A549 (cell line): ENCODE results near the gene ABCC4. TPM values are rescaled to one million over a fixed set of nuclear protein-coding genes. Genes with fewer than 3 reads are reported as not detected.

Experiments
- ATAC-seq, 2 experiments: fragments of 200-7000 bp in 1 of 2; fragments of >200 bp in 1 of 2; cut with Nextera tagmentation in 1 of 2; cut with Tn5 transposase in 1 of 2; 3 replicates each; pipeline versions ENCODE4 v1.8.0 to v1.9.1; 2018 to 2020; ENCODE audit warnings: mild to moderate bottlenecking in 1 of 2, moderate library complexity in 1 of 2
- CTCF ChIA-PET: fragments of 300-600 bp; sonication (Branson Sonifier 250); formaldehyde crosslinking; extraction: SDS; loops from one replicate; lab custom pipeline; 2021; ENCODE audit warnings: antibody characterized with exemption, inconsistent platforms; lab: Yijun Ruan, JAX
- POLR2A ChIA-PET: fragments of 350-600 bp; formaldehyde crosslinking; extraction: SDS; loops from one replicate; lab custom pipeline; 2021; ENCODE audit warnings: antibody characterized with exemption, inconsistent platforms; lab: Yijun Ruan, JAX
- DNase-seq, 2 experiments: peaks; one replicate each; pipeline versions ENCODE4 v3.0.0 to v3.0.0-alpha.2; 2011 to 2016; ENCODE audit warnings: low read depth in 1 of 2, low spot score in 1 of 2
- FAIRE-seq: peaks from 2 replicates; lab custom pipeline; 2011; peaks lifted over from hg19 to GRCh38; lab: Jason Lieb, UNC
- H3K27ac ChIP-seq, 2 experiments: fragments of >200 bp; sonication (Bioruptor Twin); formaldehyde crosslinking; 3 replicates each; pipeline ENCODE4 v1.5.1; 2016 to 2017
- H3K4me1 ChIP-seq: fragments of >200 bp; sonication (Bioruptor Twin); formaldehyde crosslinking; 3 replicates; pipeline ENCODE4 v1.6.1; 2016
- H3K4me2 ChIP-seq: fragments of >200 bp; sonication (Bioruptor Twin); formaldehyde crosslinking; 3 replicates; pipeline ENCODE4 v1.6.1; 2016
- H3K4me3 ChIP-seq: fragments of >200 bp; sonication (Bioruptor Twin); formaldehyde crosslinking; 3 replicates; pipeline ENCODE4 v1.5.1; 2016
- H3K9me3 ChIP-seq: fragments of >200 bp; sonication (Bioruptor Twin); formaldehyde crosslinking; 3 replicates; pipeline ENCODE4 v1.6.1; 2016
- BCL3 ChIP-seq: fragments of >200 bp; sonication (Bioruptor Twin); formaldehyde crosslinking; IDR thresholded peaks from 3 replicates; pipeline ENCODE4 v1.6.1; 2016
- CEBPB ChIP-seq, 2 experiments: fragments of >200 bp in 1 of 2; sonication (Bioruptor Twin) in 1 of 2; formaldehyde crosslinking in 1 of 2; IDR thresholded peaks; 2 replicates each; pipeline ENCODE4 v1.6.1; 2012 to 2016
- CTCF ChIP-seq: fragments of >200 bp; sonication (Bioruptor Twin); formaldehyde crosslinking; IDR thresholded peaks from 3 replicates; pipeline ENCODE4 v1.5.1; 2016
- FOSL2 ChIP-seq, 2 experiments: fragments of 450-650 bp in 1 of 2; fragments of >200 bp in 1 of 2; sonication (Bioruptor Twin) in 1 of 2; formaldehyde crosslinking; IDR thresholded peaks; 2 replicates each; pipeline versions ENCODE4 v1.5.0 to v1.6.1; 2016 to 2020; ENCODE audit warnings: mild to moderate bottlenecking in 1 of 2, moderate library complexity in 1 of 2
- GATA3 ChIP-seq: IDR thresholded peaks from 2 replicates; pipeline ENCODE4 v1.6.1; 2012; ENCODE audit warnings: borderline replicate concordance
- HDAC2 ChIP-seq: fragments of 200-600 bp; sonication (generic); IDR thresholded peaks from 2 replicates; pipeline ENCODE4 v1.6.1; 2016
- HES2 ChIP-seq: fragments of >200 bp; sonication (Bioruptor Twin); formaldehyde crosslinking; IDR thresholded peaks from 2 replicates; pipeline ENCODE4 v1.6.1; 2016
- HMGXB4 ChIP-seq: fragments of 250-450 bp; sonication (Bioruptor Pico); IDR thresholded peaks from 2 replicates; pipeline ENCODE4 v1.5.0; 2021; ENCODE audit warnings: mild to moderate bottlenecking, moderate library complexity, borderline replicate concordance
- MAZ ChIP-seq: fragments of 150-350 bp; IDR thresholded peaks from 2 replicates; pipeline ENCODE4 v1.6.1; 2014; ENCODE audit warnings: antibody characterized with exemption, low read depth, low read length, borderline replicate concordance
- NPAS2 ChIP-seq: fragments of 250-450 bp; sonication (Bioruptor Pico); IDR thresholded peaks from 2 replicates; pipeline ENCODE4 v1.8.0; 2022; ENCODE audit warnings: mild to moderate bottlenecking, moderate library complexity, borderline replicate concordance
- NR3C1 ChIP-seq: fragments of >200 bp; sonication (Bioruptor Twin); formaldehyde crosslinking; IDR thresholded peaks from 3 replicates; pipeline ENCODE4 v1.6.1; 2017
- TFCP2L1 ChIP-seq: fragments of 250-450 bp; sonication (Bioruptor Pico); IDR thresholded peaks from 2 replicates; pipeline ENCODE4 v1.5.0; 2021; ENCODE audit warnings: mild to moderate bottlenecking
- USF2 ChIP-seq: fragments of 450-650 bp; IDR thresholded peaks from 2 replicates; pipeline ENCODE4 v1.6.1; 2014; ENCODE audit warnings: antibody characterized with exemption
- WGBS: methylation state at CpG from one replicate; pipeline ENCODE4 v1.1.6; 2017; ENCODE audit errors: missing lambda C conversion rate; 5-methylcytosine and 5-hydroxymethylcytosine counted together
- polyA plus RNA-seq, 4 experiments: library from polyadenylated mRNA; depleted of rRNA in 3 of 4; stranded (reverse); fragments of >200 nt; fragmentation: RNase III in 1 of 4; extraction: RNeasy Plus Mini Kit Qiagen cat#74134 plus additional on column Dnase treatment in 1 of 4; gene quantifications; 2 replicates in 3 of 4; 3 replicates in 1 of 4; pipeline ENCODE4 v1.2.3, GENCODE V29; 2011 to 2017

ABCC4 gene
- polyA plus RNA-seq, 2 of the 4 experiments (the other 2 are of a cell fraction): 23.5 to 56.2 TPM

- H3K9me3 ChIP-seq: no peaks in the 10 kb centered on the region
- ChIA-PET POLR2A (interaction anchor here (1.6 kb wide), 1 partner anchor 187 kb away, joined by 6 read pairs; no protein-coding TSS in a partner anchor), CTCF (interaction anchor here (0.6 to 4.8 kb wide), 18 partner anchors 10 to 536 kb away, joined by 3 to 31 read pairs (median 6); no protein-coding TSS in a partner anchor)
- ATAC-seq: no peak
- FAIRE-seq: no peak
- H3K4me1 ChIP-seq: peaks cover 65% of the 10 kb centered on the region
- peak in 1 of 2 experiments; percentile 30 for DNase-seq
- peak overlapping the region; percentile 51 to 73 for H3K27ac ChIP-seq
- TF ChIP-seq HES2 (no peak), CEBPB (IDR thresholded peaks at IDR 0.05) (peak in 1 of 2 experiments; percentile 49; a peak in 1 of 4 replicates), HDAC2 (no peak), TFCP2L1 (CRISPR knock-in tag) (no peak)
- TF ChIP-seq, all 56 proteins: peak for 1
- Histone ChIP-seq H3K4me2 (peak overlapping the region; percentile 43; the same call in 2 of the 3 replicates), H3K4me3 (no peak overlapping the region)
- 74% methylated on average over 4 of the region's 4 CpGs for WGBS
Observed at GRCh38 chr13:95155093-95155492, 146.2 kb downstream of the ABCC4 start.

- FAIRE-seq: no peak
- H3K4me2 ChIP-seq: peak overlapping the region; percentile 43
- peaks cover 65% of the 10 kb centered on the region for H3K4me1 ChIP-seq
- ATAC-seq: peak in 1 of 2 experiments; percentile 31; a peak in 2 of 6 replicates
- CTCF ChIA-PET: interaction anchor here (0.6 to 4.8 kb wide), 11 partner anchors 10 to 494 kb away, joined by 3 to 31 read pairs (median 6); no protein-coding TSS in a partner anchor
- no peaks in the 10 kb centered on the region for H3K9me3 ChIP-seq
- peak overlapping the region; percentile 51 to 73 for H3K27ac ChIP-seq
- POLR2A ChIA-PET: interaction anchor here (1.6 kb wide), 1 partner anchor 186 kb away, joined by 6 read pairs; no protein-coding TSS in a partner anchor
- no peak overlapping the region for H3K4me3 ChIP-seq
- DNase-seq: peak in 1 of 2 experiments; percentile 66
- TF ChIP-seq GATA3 (peak; percentile 35; the same call in 1 of the 2 replicates), CEBPB (IDR thresholded peaks at IDR 0.05) (no peak)
- WGBS: 48% methylated on average over 3 of the region's 3 CpGs
Observed at GRCh38 chr13:95154413-95154886, 146.8 kb downstream of the ABCC4 start.

- peaks cover 64% of the 10 kb centered on the region for H3K4me1 ChIP-seq
- no peak for FAIRE-seq
- WGBS: 43% methylated on average over 7 of the region's 7 CpGs
- TF ChIP-seq NPAS2 (CRISPR knock-in tag) (no peak), FOSL2 (IDR thresholded peaks at IDR 0.05) (no peak), FOSL2 (CRISPR knock-in tag; IDR thresholded peaks at IDR 0.05) (peak; percentile 24), CEBPB (IDR thresholded peaks at IDR 0.05) (peak in 1 of 2 experiments; percentile 29; a peak in 1 of 4 replicates)
- peak overlapping the region; percentile 51 to 73 for H3K27ac ChIP-seq
- H3K4me2 ChIP-seq: peak overlapping the region; percentile 43
- CTCF ChIA-PET: interaction anchor here (0.6 to 4.8 kb wide), 7 partner anchors 11 to 494 kb away, joined by 3 to 31 read pairs (median 7); no protein-coding TSS in a partner anchor
- no peak for ATAC-seq
- H3K4me3 ChIP-seq: no peak overlapping the region
- POLR2A ChIA-PET: interaction anchor here (1.6 kb wide), 1 partner anchor 186 kb away, joined by 6 read pairs; no protein-coding TSS in a partner anchor
- H3K9me3 ChIP-seq: no peaks in the 10 kb centered on the region
- DNase-seq: no peak
Observed at GRCh38 chr13:95153647-95154412, 147.4 kb downstream of the ABCC4 start.

- WGBS: 94% methylated on average over 4 of the region's 4 CpGs
- no peaks in the 10 kb centered on the region for H3K9me3 ChIP-seq
Observed at GRCh38 chr13:95151942-95152587, 149.2 kb downstream of the ABCC4 start.

More at GRCh38 chr13:95151942-95152587, 149.2 kb downstream of the ABCC4 start:
- no peak overlapping the region for H3K4me2 ChIP-seq
- ChIA-PET CTCF (interaction anchor here (1.5 kb wide), 1 partner anchor 24 kb away, joined by 4 read pairs; no protein-coding TSS in a partner anchor), POLR2A (no interaction called here)
- no peak for ATAC-seq
- peak overlapping the region in 1 of 2 experiments; percentile 42; a peak in 2 of 6 replicates for H3K27ac ChIP-seq
- peaks cover 64% of the 10 kb centered on the region for H3K4me1 ChIP-seq
- no peak for TF ChIP-seq CTCF
- TF ChIP-seq HMGXB4 (CRISPR knock-in tag): no peak
- no peak for TF ChIP-seq BCL3
- TF ChIP-seq USF2: no peak
- no peak for TF ChIP-seq NR3C1
- no peak for TF ChIP-seq MAZ
- TF ChIP-seq, all 56 proteins: peak for 0
- DNase-seq (no peak), FAIRE-seq (no peak)
- no peak overlapping the region for H3K4me3 ChIP-seq
